ENCODE data around the gene BMP6. TPM values are rescaled to one million over a fixed set of nuclear protein-coding genes. Genes with fewer than 3 reads are reported as not detected.

Gene BMP6
- total RNA-seq, 4 donors from 2014 or later, result 4.8 to 8.8 (median 7.3) TPM

DNA sequence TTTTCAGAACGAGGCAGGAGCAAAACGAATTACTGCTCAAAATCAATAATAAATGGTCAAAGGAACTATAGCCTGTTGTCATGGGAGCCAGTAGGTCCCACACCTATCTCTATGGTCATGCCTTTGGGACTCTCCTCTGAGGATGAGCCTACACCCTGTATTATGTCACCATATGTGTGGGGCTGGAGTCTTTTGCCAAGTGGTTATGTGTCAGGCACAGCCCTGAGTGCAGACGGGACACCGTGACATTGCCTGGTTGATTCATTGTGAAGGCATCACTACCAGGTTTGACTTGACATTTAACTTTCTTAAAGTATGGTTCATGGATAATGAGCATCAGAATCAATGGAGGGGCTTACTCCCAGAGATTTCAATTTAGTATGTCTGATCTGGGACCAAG, 23.6 kb downstream of the BMP6 start:
- Histone ChIP-seq H3K9me3 (no peaks in the 10 kb centered on the region), H3K4me1 (no peaks in the 10 kb centered on the region), H3K4me3 (no peak overlapping the region), H3K36me3 (no peaks in the 10 kb centered on the region), H3K27ac (no peak overlapping the region), H3K27me3 (no peaks in the 10 kb centered on the region)
- 87 to 95% methylated on average over 4 of the region's 4 CpGs for WGBS, 2 donors
- TF ChIP-seq EP300 (IDR thresholded peaks at IDR 0.05) (no peak), POLR2A (IDR thresholded peaks at IDR 0.05) (no peak)
- TF ChIP-seq, protein P1, sequence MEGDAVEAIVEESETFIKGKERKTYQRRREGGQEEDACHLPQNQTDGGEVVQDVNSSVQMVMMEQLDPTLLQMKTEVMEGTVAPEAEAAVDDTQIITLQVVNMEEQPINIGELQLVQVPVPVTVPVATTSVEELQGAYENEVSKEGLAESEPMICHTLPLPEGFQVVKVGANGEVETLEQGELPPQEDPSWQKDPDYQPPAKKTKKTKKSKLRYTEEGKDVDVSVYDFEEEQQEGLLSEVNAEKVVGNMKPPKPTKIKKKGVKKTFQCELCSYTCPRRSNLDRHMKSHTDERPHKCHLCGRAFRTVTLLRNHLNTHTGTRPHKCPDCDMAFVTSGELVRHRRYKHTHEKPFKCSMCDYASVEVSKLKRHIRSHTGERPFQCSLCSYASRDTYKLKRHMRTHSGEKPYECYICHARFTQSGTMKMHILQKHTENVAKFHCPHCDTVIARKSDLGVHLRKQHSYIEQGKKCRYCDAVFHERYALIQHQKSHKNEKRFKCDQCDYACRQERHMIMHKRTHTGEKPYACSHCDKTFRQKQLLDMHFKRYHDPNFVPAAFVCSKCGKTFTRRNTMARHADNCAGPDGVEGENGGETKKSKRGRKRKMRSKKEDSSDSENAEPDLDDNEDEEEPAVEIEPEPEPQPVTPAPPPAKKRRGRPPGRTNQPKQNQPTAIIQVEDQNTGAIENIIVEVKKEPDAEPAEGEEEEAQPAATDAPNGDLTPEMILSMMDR (IDR thresholded peaks at IDR 0.05), result no peak
- no peak for DNase-seq (ENCODE audit: low spot score in 2 of 2)

- no peak for DNase-seq (ENCODE audit: low spot score in 2 of 2)
- no peaks in the 10 kb centered on the region for H3K4me1 ChIP-seq
- no peaks in the 10 kb centered on the region for H3K27me3 ChIP-seq
- TF ChIP-seq EP300 (IDR thresholded peaks at IDR 0.05), result no peak
- TF ChIP-seq, protein P1 (IDR thresholded peaks at IDR 0.05), result no peak
- no peak for TF ChIP-seq POLR2A (IDR thresholded peaks at IDR 0.05)
- no peak overlapping the region for H3K4me3 ChIP-seq
- H3K27ac ChIP-seq, result no peak overlapping the region
- H3K36me3 ChIP-seq, result no peaks in the 10 kb centered on the region
- H3K9me3 ChIP-seq, result no peaks in the 10 kb centered on the region
- 85 to 88% methylated on average over 7 of the region's 7 CpGs for WGBS, 2 donors
Observed at GRCh38 chr6:7750197-7750596, 24.3 kb downstream of the BMP6 start.

GRCh38 chr6:7758456-7758855, 32.6 kb downstream of the BMP6 start:
- Histone ChIP-seq H3K4me3 (no peak overlapping the region), H3K4me1 (peaks cover 0 to 7% (median 0%) of the 10 kb centered on the region in 4 donors), H3K27me3 (no peaks in the 10 kb centered on the region), H3K9me3 (peaks cover 0 to 9% (median 0%) of the 10 kb centered on the region in 4 donors), H3K27ac (no peak overlapping the region), H3K36me3 (no peaks in the 10 kb centered on the region)
- 35 to 40% methylated on average over 7 of the region's 7 CpGs for WGBS, 2 donors
- DNase-seq (ENCODE audit: low spot score in 2 of 2), result no peak
- no peak for TF ChIP-seq EP300 (IDR thresholded peaks at IDR 0.05)
- TF ChIP-seq, protein P1 (IDR thresholded peaks at IDR 0.05), result no peak

DNA sequence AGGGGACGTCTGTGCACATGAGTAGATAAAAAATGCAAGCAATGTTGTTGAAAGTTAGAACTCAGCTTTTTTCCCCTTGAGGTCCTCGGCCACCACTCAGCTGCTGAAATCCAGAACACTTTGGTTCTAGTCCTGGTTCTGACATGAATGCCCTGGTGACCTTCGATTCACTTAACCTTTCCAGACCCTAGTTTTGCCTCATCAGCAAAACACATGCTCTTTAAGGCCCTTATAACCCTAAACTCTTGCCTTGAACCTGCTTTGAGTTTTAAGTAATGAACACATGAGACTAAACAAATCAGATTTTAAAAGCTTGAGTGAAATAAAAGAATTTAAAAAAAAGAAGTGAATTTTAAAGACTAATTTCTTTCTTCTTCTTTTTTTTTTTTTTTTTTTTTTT, 33.4 kb downstream of the BMP6 start:
- Histone ChIP-seq H3K4me1 (peaks cover 0 to 9% (median 0%) of the 10 kb centered on the region in 4 donors), H3K9me3 (peaks cover 0 to 9% (median 0%) of the 10 kb centered on the region in 4 donors), H3K4me3 (no peak overlapping the region), H3K27ac (no peak overlapping the region), H3K27me3 (no peaks in the 10 kb centered on the region), H3K36me3 (no peaks in the 10 kb centered on the region)
- WGBS, 2 donors, result 76 to 84% methylated on average over 3 of the region's 3 CpGs
- TF ChIP-seq, protein P1 (IDR thresholded peaks at IDR 0.05), result no peak
- TF ChIP-seq EP300 (IDR thresholded peaks at IDR 0.05) (no peak), POLR2A (IDR thresholded peaks at IDR 0.05) (no peak)
- DNase-seq (ENCODE audit: low spot score in 2 of 2), result no peak

- 97 to 98% methylated on average over 3 of the region's 3 CpGs for WGBS, 2 donors
- Histone ChIP-seq H3K27ac (no peak overlapping the region), H3K36me3 (no peaks in the 10 kb centered on the region), H3K4me3 (no peak overlapping the region), H3K4me1 (peaks cover 0 to 9% (median 0%) of the 10 kb centered on the region in 4 donors), H3K27me3 (no peaks in the 10 kb centered on the region), H3K9me3 (peaks cover 0 to 9% (median 0%) of the 10 kb centered on the region in 4 donors)
- TF ChIP-seq EP300 (IDR thresholded peaks at IDR 0.05) (no peak), POLR2A (IDR thresholded peaks at IDR 0.05) (no peak)
- TF ChIP-seq, protein P1 (IDR thresholded peaks at IDR 0.05), result no peak
- DNase-seq (ENCODE audit: low spot score in 2 of 2), result no peak
Observed at GRCh38 chr6:7761051-7761450, 35.2 kb downstream of the BMP6 start.
